Stimulated activated CD8-positive, alpha-beta memory T cell treated with anti-CD3 and anti-CD28 coated beads, Interleukin-4, amount 100 ng/mL, for 4 hours (primary cell): ENCODE measurements around the gene LCE1A.

Source experiments
- DNase-seq, 2 donors: peaks; one replicate each; pipeline ENCODE4 v3.0.0-alpha.2; 2020; ENCODE audit warnings: low read depth in 2 of 2, low spot score in 1 of 2

Gene LCE1A, protein sequence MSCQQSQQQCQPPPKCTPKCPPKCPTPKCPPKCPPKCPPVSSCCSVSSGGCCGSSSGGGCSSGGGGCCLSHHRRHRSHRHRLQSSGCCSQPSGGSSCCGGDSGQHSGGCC

DNA sequence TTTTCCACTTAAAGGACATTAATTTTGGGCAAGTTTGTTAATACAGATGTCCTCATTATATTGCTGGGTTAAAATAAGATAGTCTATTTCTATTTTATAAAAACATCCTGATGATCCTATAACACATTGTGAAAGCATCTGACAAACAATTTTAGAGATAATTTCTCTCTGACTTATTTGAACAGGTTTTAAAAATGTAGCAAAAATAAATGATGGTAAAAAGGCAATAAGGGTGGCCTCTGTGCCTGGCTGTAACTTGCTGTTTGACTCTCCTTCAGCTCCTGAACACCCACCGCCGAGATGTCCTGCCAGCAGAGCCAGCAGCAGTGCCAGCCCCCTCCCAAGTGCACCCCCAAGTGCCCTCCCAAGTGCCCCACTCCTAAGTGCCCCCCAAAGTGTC is at the start of gene LCE1A:
Gene LCE1A (plus strand): TSS at position 301 of the 400 bp plus-strand sequence. CDS start 0 bp downstream, at position 301.
- no peak for DNase-seq

DNA sequence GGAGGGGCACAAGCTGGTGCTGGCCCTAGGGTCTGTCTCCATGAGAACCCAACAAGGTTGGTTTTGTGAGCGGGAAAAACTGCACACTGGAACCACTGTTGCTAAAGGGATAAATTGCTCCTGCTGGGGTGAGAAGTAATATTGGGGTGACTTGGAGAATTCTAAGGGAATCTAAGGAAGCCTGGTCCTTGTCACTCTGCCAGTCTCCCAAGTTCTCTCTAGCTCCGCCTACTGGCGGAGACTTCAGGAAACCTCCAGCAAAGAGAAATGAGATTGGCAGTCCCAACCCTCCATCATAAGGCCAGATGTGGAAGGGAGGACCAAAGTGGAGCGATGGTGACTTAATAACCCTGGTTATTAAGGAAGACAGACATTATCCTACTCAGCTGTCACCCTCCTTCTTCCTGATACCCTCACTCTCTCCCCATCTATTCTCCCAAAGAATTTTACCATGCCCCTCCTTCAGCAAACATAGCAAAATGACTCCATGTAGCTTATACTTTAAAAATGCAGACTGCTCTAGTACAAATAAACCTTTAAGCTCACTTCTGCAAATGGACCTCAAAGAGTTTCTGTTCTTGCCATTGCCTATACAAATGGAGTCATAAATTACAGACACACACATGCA is 49.6 kb upstream of the LCE1A start:
- no peak for DNase-seq

DNA sequence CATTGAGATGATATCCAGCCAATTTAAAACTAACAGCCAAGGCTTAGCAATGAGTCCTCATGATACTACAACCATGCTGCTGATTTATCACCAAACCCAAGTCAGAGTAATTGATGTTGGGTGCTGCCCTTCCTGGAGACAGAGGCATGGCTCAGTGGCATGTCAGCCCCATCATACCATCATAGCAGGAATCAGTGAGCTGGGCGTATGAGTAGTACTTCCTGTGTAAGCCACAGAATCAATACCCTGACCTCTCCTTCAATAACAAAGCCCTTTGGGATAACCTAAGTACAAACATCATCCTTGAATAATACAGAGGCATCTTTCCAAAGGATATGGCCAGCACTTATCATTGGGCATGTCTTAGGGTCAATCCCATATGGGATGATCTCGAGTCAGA is 44.2 kb upstream of the LCE1A start:
- DNase-seq = no peak

DNA sequence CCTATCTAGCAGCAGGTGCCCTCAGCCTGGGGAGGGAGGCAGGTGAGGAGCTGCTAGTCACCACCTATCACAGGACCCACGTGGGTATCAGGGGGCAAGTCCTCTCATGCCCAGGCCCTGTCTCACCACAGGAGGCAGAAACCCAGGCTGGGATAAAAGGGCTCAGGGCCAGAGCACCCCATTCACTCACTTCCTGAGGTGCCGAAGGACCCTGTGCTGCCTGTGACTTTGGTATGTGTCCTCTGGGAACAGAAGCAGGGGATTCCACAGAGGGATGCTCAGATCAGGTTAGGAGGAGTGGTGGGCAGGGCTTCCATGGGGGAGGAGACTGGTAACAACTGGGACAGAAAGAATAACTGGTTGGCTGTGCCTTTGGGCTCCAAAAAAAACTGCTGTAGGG is 41.2 kb upstream of the LCE1A start, which contains the start of gene LCE1E:
Gene LCE1E (plus strand): TSS at position 181 of the 400 bp plus-strand sequence. CDS start 1,043 bp downstream, outside the sequence.
- no peak for DNase-seq

DNA sequence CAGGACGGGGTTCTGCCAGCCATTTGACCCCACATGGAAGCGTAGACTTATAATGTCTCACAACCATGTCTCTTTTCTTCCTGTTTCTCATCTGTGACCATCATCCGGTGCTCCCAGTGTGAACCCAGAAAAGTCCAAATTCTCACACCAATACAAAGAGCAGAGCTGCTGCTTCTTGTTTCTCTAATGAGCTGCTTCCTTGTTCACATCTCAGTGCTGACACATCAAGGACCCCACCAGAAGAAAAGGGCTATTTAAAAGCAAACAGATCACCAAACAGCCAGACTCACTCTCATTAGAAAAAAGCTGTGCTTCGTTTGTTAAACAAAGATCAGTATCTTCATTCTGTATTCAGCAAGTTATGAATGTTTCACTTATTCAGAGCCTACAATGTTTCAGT is 31.6 kb upstream of the LCE1A start:
- DNase-seq = no peak

DNA sequence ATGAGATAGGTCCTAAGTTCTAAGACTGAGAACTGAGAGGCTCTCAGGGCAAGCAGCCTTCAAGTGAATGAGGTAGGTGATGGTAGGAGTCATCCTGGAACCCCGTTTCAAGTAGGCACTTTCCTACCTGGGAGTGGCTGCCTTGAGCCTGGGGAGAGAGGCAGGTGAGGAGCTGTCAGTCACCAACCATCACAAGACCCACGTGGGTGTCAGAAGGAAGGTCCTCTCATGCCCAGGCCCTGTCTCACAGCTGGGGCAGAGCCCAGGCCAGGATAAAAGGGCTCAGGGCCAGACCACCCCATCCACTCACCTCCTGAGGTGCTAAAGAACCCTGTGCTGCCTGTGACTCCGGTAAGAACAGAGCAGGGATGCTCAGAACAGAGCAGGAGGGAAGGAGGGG is 30.9 kb upstream of the LCE1A start, which contains the start of gene LCE1D:
Gene LCE1D (plus strand): TSS at position 301 of the 400 bp plus-strand sequence. CDS start 1,074 bp downstream, outside the sequence.
- DNase-seq = no peak

DNA sequence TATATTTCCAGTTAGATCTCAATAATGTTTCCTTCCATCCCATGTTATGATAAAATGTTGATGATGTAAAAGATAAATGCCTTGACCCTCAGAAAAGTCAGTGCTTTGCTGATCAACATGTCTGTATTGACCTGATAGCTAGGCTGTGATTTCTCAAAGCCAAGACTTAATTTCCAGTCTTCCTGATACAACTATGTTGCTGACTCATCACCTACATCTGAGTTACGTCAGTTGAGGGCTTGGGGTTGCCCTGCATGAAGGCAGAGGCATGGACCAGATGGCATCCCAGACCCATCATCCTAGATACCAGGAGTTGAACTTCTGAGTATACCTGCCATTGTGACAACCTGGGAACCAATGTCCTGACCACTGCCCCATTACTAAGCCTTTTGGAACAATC is 25.9 kb upstream of the LCE1A start:
- DNase-seq = no peak

DNA sequence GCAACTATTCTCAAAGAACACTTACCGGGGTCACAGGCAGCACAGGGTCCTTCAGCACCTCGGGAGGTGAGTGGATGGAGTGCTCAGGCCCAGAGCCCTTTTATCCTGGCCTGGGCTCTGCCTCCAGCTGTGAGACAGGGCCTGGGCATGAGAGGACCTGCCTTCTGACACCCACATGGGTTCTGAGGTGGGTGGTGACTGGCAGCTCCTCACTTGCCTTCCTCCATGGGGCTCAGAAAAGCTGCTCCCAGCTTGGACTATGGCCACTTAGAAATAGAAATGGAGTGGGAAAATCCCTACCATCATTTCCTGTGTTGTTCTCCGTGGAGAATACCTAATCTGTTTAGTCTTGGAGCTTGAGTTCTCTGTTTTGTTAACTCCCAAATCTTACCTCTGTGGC is 20.7 kb upstream of the LCE1A start, which contains the start of gene LCE1C:
Gene LCE1C (minus strand): TSS at position 76 of the 400 bp plus-strand sequence. CDS start 1,173 bp downstream, outside the sequence.
- DNase-seq = no peak

DNA sequence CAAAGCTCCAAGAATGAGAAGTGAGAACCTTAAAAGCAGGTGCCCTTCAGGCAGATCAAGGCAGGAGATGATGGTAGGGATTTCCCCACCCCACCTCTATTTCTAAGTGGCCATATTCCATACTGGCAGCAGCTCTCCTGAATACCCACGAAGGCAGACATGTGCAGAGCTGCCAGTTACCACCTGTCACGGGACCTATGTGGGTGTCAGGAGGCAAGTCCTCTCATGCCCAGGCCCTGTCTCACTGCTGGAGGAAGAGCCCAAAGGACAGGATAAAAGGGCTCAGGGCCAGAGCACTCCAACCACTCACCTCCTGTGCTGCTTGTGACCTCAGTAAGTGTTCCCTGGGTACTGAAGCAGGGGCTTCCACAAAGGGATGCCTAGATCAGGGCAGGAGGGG is 16.2 kb upstream of the LCE1A start:
- DNase-seq = no peak

DNA sequence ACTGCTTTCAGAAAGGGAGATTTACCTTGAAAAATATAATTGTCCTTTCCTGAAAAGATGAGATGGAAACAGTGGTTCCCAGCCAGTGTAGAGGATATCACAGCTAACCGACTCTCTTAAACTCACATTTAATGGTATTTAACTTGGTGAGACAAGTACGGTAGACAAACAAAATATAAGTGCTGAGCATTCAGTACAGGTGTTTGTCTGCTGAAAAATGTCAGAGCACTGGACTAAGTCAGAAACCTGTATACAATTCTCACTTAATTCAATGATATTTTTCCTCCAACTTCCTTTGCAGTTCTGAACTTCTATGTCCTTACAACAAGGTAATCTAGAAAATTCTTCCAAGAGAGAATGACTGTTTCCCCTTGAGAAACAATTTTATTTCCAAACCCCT is 15.6 kb upstream of the LCE1A start, which contains the start of gene LCE1B:
Gene LCE1B (plus strand): TSS at position 301 of the 400 bp plus-strand sequence. CDS start 476 bp downstream, outside the sequence.
- DNase-seq = no peak

DNA sequence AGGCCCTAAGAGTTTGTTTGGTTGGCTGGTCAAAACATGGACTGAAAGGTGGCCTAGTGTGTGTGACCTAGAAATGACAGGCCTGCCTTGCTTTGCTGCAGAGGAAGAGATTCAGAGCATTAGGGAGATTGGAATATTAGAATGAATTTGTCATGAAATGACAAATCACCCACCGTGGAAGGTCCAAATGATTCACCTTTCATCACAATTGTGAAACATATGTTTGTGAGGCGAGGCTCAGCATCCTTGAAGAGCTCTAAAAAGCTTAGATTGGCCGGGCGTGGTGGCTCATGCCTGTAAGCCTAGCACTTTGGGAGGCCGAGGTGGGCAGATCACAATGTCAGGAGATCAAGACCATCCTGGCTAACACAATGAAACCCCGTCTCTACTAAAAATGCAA is 10.0 kb upstream of the LCE1A start:
- DNase-seq = no peak

DNA sequence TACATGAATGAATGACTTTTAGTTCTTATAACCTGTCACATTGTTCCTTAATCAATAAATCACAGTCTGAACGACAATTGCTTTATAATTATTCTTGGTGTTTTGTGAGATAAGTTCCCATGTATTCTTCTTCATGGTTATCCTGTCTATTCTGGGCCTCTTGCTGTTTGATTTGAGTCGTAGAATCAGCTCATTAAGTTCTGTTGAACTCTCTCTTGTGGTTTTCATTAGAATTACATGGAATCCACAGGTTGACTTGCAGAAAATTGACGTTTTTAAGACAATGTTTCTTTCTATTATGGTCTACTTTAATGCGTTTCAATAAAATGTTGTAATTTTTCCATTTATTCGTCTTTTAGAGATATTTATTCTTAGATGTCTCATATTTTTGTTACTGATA is 4.0 kb upstream of the LCE1A start:
- DNase-seq = no peak

DNA sequence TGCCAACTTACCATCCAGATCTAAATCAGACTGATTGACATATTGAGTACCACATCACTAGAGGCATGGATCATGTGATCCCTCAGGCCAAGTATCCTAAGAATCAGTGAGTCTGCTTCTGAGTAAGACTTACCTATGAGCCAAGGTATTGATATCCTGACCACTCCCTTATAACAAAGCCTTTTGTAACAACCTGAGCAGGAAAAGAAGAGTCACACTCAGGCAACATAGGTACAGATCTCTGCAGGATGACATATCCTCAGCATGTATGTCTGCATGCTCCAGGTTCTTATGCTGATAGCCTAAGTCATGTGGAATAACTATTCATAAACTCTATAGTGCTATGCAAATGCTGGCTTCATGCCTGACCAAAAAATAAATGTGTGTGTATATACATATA is 2.3 kb upstream of the LCE1A start:
- no peak for DNase-seq

DNA sequence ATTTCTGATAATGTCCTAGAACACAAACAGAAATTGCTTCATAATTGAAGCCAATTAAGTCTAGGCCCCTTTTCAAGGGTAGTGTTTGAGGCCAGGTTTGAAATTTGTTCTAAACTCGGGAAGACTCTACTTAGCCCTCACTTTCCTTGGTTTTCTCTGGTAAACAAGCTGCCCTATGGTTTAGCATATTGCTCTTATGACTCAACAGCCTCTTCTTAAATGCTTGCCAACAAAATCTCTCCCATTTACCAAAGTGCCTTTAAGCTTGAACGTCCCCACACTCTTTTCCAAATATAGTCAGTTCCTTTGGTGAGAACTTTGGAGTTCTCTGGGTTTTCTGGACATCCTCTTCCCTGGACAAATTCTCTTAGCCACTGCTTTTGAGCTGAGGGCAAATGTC is 9.6 kb downstream of the LCE1A start:
- DNase-seq = no peak

DNA sequence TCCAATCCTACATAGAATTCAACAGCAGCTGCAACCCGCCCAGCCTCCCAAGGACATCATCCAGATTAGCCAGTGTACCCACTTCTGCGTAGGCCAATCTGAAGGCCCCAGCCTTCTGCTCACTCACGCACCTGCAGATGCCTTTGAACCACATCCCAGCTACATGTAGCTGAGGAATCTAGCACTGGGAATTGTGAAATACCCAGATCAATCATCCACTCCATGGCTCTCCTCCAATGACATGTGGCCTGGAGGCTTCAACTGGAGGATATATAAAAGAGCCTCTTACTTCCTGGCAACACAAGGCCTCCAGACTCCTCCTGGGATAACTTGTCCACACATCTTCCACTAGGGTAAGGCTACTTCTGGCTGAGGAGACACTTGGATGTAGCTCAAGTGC is 15.3 kb downstream of the LCE1A start, which contains the start of gene LCE6A:
Gene LCE6A (plus strand): TSS at position 301 of the 400 bp plus-strand sequence. CDS start 665 bp downstream, outside the sequence.
- DNase-seq = no peak

DNA sequence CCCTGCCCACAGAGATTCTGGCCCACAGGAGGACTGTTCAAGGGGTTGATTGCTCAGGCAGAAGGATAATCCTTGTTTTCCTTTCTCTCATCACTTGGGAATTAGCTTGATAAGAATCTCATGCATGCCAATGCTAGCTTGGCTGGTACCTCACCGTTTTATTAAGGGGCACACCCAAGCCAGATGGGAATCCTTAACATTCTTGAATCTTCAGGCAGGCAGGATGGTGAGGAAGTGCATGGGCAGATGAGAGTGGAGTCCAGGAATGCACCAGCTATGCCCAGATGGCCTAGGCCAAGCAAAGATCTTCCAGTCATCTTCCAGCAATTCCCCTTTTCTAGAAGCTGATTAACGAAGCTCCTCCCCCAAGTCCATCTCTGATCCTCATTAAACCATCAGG is 28.4 kb downstream of the LCE1A start:
- DNase-seq = no peak

DNA sequence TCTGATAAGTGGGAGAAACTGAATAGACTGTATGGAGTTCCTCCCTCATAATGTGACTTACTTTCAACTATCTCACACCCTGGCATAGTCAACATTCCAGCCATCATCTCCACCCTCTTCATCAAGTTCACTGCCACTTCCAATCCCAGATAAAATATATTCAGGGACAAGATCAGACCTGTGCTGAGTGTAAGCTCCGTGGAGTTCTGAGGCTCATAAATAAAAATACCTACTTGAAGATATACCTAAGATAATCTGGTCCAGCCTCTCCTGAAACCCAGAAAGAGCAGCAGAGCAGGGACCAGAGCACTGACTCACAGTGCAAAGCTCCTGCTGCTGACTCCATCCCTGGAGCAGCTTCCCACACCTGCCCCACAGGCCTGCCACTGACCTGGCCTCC is 30.8 kb downstream of the LCE1A start:
- DNase-seq = no peak

DNA sequence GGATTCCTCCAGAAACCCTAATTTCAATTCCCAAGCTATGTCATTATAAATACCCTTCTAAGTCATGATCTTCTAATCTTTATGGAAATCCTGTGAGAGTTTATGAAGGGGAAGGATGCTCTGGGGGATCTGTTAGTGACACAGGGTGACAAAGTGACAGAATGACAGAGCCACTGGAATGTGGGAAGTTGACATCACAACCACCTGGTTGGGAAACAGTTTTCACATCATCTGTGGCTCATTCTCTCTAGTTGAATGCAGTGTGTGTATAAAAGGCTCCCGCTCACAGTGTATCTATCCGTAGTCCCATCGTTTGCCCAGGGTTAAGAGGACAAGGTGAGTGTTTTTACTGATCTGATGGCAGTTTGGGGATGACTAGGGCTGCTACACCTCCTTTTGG is 32.4 kb downstream of the LCE1A start, which contains the start of gene LCE7A:
Gene LCE7A (plus strand): TSS at position 301 of the 400 bp plus-strand sequence. CDS start 702 bp downstream, outside the sequence.
- DNase-seq = no peak

DNA sequence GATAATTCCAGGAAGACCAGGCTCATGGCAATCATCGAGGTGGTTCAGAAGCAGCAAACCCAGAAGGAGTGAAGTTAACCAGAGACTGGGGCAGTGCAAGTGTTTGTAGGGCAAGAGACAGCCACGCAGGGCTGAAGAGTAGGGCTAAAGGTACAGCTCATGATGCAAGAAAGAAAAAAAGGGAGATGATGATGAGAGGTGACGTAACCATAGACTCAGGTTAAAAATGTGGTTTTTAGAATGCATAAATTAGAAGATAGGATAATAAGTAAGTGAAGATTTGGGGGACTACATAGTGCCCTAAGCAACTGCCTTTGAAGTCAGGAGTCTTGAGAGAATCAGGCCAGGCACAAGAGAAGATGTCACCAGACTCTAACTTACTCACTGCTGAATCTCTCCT is 32.9 kb downstream of the LCE1A start:
- no peak for DNase-seq

DNA sequence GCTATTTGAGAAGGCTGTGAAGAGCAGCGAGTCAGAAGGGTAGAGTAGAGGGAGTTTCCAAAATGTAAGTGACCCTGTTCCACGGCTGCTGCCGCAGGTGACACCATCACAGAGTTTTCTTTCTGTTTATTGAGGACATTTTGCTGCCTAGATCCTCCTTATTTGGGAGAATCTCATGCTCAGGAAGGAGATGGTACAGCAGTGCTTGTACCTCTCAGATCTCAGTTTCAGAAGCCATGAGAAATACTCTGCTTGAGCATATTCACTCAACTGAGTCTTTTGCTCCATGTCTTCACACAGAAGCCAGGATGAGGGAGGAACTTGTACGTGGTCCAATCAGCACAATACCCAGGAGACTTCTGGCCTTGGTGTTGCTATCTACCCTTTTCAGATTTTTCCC is 34.1 kb downstream of the LCE1A start:
- DNase-seq = no peak

DNA sequence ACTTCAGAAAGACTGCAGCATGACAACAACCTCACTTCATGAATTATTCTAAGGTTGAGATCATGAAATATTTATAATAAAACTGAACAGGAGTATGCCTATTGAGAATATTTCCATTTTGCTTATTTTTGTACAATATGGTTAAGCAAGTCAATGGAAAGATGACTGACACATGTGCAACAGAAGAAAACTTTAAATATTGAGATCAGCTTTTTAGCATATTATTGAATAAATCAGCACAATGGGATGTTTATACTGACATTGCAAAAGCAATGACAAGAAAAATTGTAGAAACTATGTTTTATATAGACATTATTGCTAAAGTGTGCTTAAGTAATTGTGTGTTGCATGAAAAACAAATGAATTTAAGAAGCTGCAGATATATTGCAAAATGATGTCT is 37.2 kb downstream of the LCE1A start:
- no peak for DNase-seq

DNA sequence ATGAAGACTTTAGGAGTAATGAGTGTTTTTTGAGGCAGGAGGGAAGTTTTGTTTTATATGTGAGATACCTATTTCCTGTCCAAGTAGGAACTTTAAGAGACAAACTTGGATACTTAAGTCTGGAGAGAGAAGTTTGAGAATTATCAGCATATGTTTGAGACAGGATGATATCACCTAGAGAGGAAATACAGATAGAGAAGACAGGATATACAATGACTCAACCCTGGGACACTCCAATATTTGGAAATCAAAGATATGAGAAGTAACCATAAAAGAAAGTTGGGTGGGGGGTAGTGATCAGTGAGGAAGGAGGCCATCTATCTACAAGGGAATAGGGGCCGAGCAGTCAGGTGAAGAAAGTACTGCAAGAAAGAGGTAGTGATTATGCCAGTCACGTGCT is 39.0 kb downstream of the LCE1A start:
- no peak for DNase-seq
